H9 (cell line): ENCODE results near the gene BEX5. TPM values are rescaled to one million over a fixed set of nuclear protein-coding genes. Genes with fewer than 3 reads are reported as not detected.

ENCODE experiments used
- DNase-seq: peaks from one replicate; pipeline ENCODE4 v3.0.0-alpha.2; 2017
- H2AFZ ChIP-seq: one replicate; pipeline ENCODE4 v1.6.1; 2013; ENCODE audit warnings: mild to moderate bottlenecking, low read length, control low read depth, moderate library complexity
- H2AK5ac ChIP-seq: 2 replicates; pipeline ENCODE4 v1.6.1; 2013; ENCODE audit warnings: low read length, control low read depth, mixed read lengths; ENCODE audit not compliant: insufficient read length
- H2BK120ac ChIP-seq: one replicate; pipeline ENCODE4 v1.6.1; 2013; ENCODE audit warnings: low read depth, mild to moderate bottlenecking, low read length, control low read depth, inconsistent platforms; ENCODE audit not compliant: poor library complexity, severe bottlenecking
- H2BK12ac ChIP-seq: 2 replicates; pipeline ENCODE4 v1.6.1; 2013; ENCODE audit warnings: low read length, control low read depth, mixed read lengths, low read depth; ENCODE audit not compliant: insufficient read length
- H2BK15ac ChIP-seq: 2 replicates; pipeline ENCODE4 v1.6.1; 2013; ENCODE audit warnings: low read depth, low read length, control low read depth
- H2BK20ac ChIP-seq: one replicate; pipeline ENCODE4 v1.6.1; 2013; ENCODE audit warnings: low read depth, mild to moderate bottlenecking, low read length, control low read depth, inconsistent platforms; ENCODE audit not compliant: poor library complexity, severe bottlenecking
- H2BK5ac ChIP-seq: 2 replicates; pipeline ENCODE4 v1.6.1; 2013; ENCODE audit warnings: low read length, control low read depth, mixed read lengths; ENCODE audit not compliant: insufficient read length
- H3K14ac ChIP-seq: 2 replicates; pipeline ENCODE4 v1.6.1; 2013; ENCODE audit warnings: low read length, control low read depth; ENCODE audit not compliant: insufficient read depth
- H3K18ac ChIP-seq: 2 replicates; pipeline ENCODE4 v1.6.1; 2013; ENCODE audit warnings: low read depth, mild to moderate bottlenecking, mixed read lengths, low read length, control low read depth; ENCODE audit not compliant: insufficient read length
- H3K23ac ChIP-seq: 2 replicates; pipeline ENCODE4 v1.6.1; 2013; ENCODE audit warnings: low read length, control low read depth, mixed read lengths, low read depth; ENCODE audit not compliant: insufficient read length
- H3K23me2 ChIP-seq: 2 replicates; pipeline ENCODE4 v1.6.1; 2013; ENCODE audit warnings: low read depth, mild to moderate bottlenecking, mixed read lengths, low read length, control low read depth; ENCODE audit not compliant: insufficient read length, poor library complexity, severe bottlenecking
- H3K27ac ChIP-seq: 2 replicates; pipeline ENCODE4 v1.5.1; 2013; ENCODE audit warnings: low read length, control low read depth, mixed read lengths, low read depth; ENCODE audit not compliant: insufficient read length
- H3K27me3 ChIP-seq: 2 replicates; pipeline ENCODE4 v1.6.1; 2013; ENCODE audit warnings: low read length, control low read depth, inconsistent platforms; ENCODE audit not compliant: insufficient read depth
- H3K4ac ChIP-seq: 2 replicates; pipeline ENCODE4 v1.6.1; 2013; ENCODE audit warnings: low read depth, mild to moderate bottlenecking, control low read depth, inconsistent platforms, low read length, moderate library complexity
- H3K4me1 ChIP-seq: 2 replicates; pipeline ENCODE4 v1.6.1; 2013; ENCODE audit warnings: low read length, control low read depth, inconsistent platforms; ENCODE audit not compliant: insufficient read depth
- H3K4me2 ChIP-seq: 2 replicates; pipeline ENCODE4 v1.6.1; 2013; ENCODE audit warnings: low read length, control low read depth, mixed read lengths; ENCODE audit not compliant: insufficient read length, insufficient read depth
- H3K56ac ChIP-seq: 2 replicates; pipeline ENCODE4 v1.6.1; 2013; ENCODE audit warnings: low read depth, mild to moderate bottlenecking, mixed read lengths, low read length, control low read depth; ENCODE audit not compliant: insufficient read length
- H3K79me1 ChIP-seq: 2 replicates; pipeline ENCODE4 v1.6.1; 2013; ENCODE audit warnings: low read depth, mild to moderate bottlenecking, moderate library complexity, low read length, control low read depth, inconsistent platforms; ENCODE audit not compliant: insufficient read depth, poor library complexity, severe bottlenecking
- H3K79me2 ChIP-seq: 2 replicates; pipeline ENCODE4 v1.6.1; 2013; ENCODE audit warnings: low read length, control low read depth, inconsistent platforms; ENCODE audit not compliant: insufficient read depth
- H3K9ac ChIP-seq: 2 replicates; pipeline ENCODE4 v1.6.1; 2013; ENCODE audit warnings: low read length, control low read depth, mixed read lengths; ENCODE audit not compliant: insufficient read length; ENCODE audit errors: extremely low read depth
- H3K9me3 ChIP-seq: one replicate; pipeline ENCODE4 v1.6.1; 2013; ENCODE audit warnings: low read depth, low read length, inconsistent platforms; ENCODE audit not compliant: control insufficient read depth
- H3T11ph ChIP-seq: one replicate; pipeline ENCODE4 v1.6.1; 2013; ENCODE audit warnings: mild to moderate bottlenecking, low read length, control low read depth, inconsistent platforms
- H4K20me1 ChIP-seq: one replicate; pipeline ENCODE4 v1.6.1; 2013; ENCODE audit not compliant: control insufficient read depth, insufficient read length, insufficient read depth
- H4K5ac ChIP-seq: 2 replicates; pipeline ENCODE4 v1.6.1; 2013; ENCODE audit warnings: low read depth, mild to moderate bottlenecking, mixed read lengths, low read length, control low read depth; ENCODE audit not compliant: insufficient read length
- H4K8ac ChIP-seq: replicated peaks from 2 replicates; pipeline ENCODE4 v1.6.1; 2013; ENCODE audit warnings: low read length, control low read depth, mixed read lengths, low read depth; ENCODE audit not compliant: insufficient read length
- H4K91ac ChIP-seq: 2 replicates; pipeline ENCODE4 v1.6.1; 2013; ENCODE audit warnings: low read depth, mild to moderate bottlenecking, moderate library complexity, mixed read lengths, low read length, control low read depth; ENCODE audit not compliant: insufficient read length
- H3K27ac Mint-ChIP-seq, 3 experiments: 2 replicates in 2 of 3; 3 replicates in 1 of 3; pipeline ENCODE4 v1.8.0; 2020 to 2021; ENCODE audit warnings: mixed read lengths in 3 of 3, mild to moderate bottlenecking in 1 of 3, moderate library complexity in 1 of 3
- H3K27me3 Mint-ChIP-seq: 2 replicates; pipeline ENCODE4 v1.8.0; 2021; ENCODE audit warnings: low read depth, mild to moderate bottlenecking, moderate library complexity, mixed read lengths
- H3K36me3 Mint-ChIP-seq, 3 experiments: 2 replicates in 2 of 3; 3 replicates in 1 of 3; pipeline ENCODE4 v1.8.0; 2020 to 2021; ENCODE audit warnings: low read depth in 3 of 3, mixed read lengths in 3 of 3; ENCODE audit not compliant: insufficient read depth in 1 of 3
- H3K4me1 Mint-ChIP-seq, 2 experiments: 2 replicates each; pipeline ENCODE4 v1.8.0; 2020; ENCODE audit warnings: mixed read lengths in 2 of 2
- H3K4me3 Mint-ChIP-seq, 2 experiments: 2 replicates in 1 of 2; 3 replicates in 1 of 2; pipeline ENCODE4 v1.8.0; 2020 to 2021; ENCODE audit warnings: mild to moderate bottlenecking in 2 of 2, mixed read lengths in 2 of 2, moderate library complexity in 1 of 2
- H3K9me3 Mint-ChIP-seq, 2 experiments: 2 replicates in 1 of 2; 3 replicates in 1 of 2; pipeline ENCODE4 v1.8.0; 2020; ENCODE audit warnings: mild to moderate bottlenecking in 2 of 2, mixed read lengths in 2 of 2, moderate library complexity in 1 of 2
- WGBS: extraction: QIAGEN DNeasy Blood & Tissue Kit; methylation state at CpG from one replicate; pipeline ENCODE4 v1.1.7; 2013; ENCODE audit warnings: missing lambda C conversion rate, low lambda C conversion rate, mixed read lengths; ENCODE audit not compliant: insufficient read length; ENCODE audit errors: extremely low coverage; 5-methylcytosine and 5-hydroxymethylcytosine counted together
- total RNA-seq: library from RNA; stranded (reverse); gene quantifications from 2 replicates; pipeline ENCODE4 v1.2.1, GENCODE V29; 2021
- TF ChIP-seq, protein P1 (sequence below): fragments of 200-600 bp; sonication (generic); conservative IDR thresholded peaks from 3 replicates; pipeline ENCODE4 v1.8.0; 2021; ENCODE audit warnings: antibody characterized with exemption, mild to moderate bottlenecking

Gene BEX5
- total RNA-seq, 1 experiment from 2014 or later, result 7.7 TPM

DNA sequence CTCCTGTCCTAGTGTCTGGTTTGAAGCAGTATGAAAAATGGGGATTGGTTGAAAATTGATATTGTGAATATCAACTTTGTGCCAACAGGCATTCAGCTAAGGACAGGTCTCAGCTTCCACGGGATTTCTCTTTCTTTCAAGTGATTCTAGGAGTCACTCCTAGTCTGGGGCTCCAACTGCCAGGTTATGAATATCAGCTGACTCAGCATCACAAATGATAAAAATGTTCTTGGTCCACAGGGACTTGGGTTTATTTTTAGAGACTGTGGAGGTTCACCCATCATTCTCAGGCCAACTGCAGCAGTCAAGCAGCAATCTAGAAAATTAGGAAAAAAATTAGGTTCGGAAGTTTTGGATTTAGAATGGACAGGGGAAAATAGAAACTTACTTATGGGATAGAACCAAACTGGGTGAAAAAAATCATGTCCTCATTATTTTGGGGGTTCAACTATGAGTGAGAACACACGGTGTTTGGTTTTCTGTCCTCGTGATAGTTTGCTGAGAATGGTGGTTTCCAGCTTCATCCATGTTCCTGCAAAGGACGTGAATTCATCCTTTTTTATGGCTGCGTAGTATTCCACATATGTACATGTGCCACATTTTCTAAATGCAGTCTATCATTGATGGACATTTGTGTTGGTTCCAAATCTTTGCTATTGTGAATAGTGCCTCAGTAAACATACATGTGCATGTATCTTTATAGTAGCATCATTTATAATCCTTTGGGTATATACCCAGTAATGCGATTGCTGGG, 30.4 kb upstream of the BEX5 start:
- Histone ChIP-seq H3K56ac (no peak overlapping the region), H4K8ac (no peak overlapping the region), H4K20me1 (no peaks in the 10 kb centered on the region), H3K79me1 (no peaks in the 10 kb centered on the region), H2BK120ac (no peak overlapping the region), H2BK20ac (no peak overlapping the region), H3K4me1 (no peaks in the 10 kb centered on the region), H3K18ac (no peak overlapping the region), H2AFZ (no peak overlapping the region), H3K9ac (no peak overlapping the region), H3K4ac (no peak overlapping the region), H3K23me2 (no peaks in the 10 kb centered on the region), H2BK12ac (no peak overlapping the region), H3K27me3 (no peaks in the 10 kb centered on the region), H3T11ph (no peak overlapping the region), H3K27ac (no peak overlapping the region), H2BK15ac (no peak overlapping the region), H3K9me3 (peaks cover 45% of the 10 kb centered on the region), H3K23ac (no peak overlapping the region), H3K4me2 (no peak overlapping the region), H2AK5ac (no peak overlapping the region), H3K14ac (no peak overlapping the region), H2BK5ac (no peak overlapping the region), H4K5ac (no peak overlapping the region), H4K91ac (no peak overlapping the region), H3K79me2 (no peaks in the 10 kb centered on the region)
- WGBS, result no CpG with 5 or more reads among the region's 7 CpGs
- TF ChIP-seq, protein P1, sequence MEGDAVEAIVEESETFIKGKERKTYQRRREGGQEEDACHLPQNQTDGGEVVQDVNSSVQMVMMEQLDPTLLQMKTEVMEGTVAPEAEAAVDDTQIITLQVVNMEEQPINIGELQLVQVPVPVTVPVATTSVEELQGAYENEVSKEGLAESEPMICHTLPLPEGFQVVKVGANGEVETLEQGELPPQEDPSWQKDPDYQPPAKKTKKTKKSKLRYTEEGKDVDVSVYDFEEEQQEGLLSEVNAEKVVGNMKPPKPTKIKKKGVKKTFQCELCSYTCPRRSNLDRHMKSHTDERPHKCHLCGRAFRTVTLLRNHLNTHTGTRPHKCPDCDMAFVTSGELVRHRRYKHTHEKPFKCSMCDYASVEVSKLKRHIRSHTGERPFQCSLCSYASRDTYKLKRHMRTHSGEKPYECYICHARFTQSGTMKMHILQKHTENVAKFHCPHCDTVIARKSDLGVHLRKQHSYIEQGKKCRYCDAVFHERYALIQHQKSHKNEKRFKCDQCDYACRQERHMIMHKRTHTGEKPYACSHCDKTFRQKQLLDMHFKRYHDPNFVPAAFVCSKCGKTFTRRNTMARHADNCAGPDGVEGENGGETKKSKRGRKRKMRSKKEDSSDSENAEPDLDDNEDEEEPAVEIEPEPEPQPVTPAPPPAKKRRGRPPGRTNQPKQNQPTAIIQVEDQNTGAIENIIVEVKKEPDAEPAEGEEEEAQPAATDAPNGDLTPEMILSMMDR, result no peak
- DNase-seq, result no peak
- Mint-ChIP-seq H3K36me3 (peaks cover 0 to 32% (median 5%) of the 10 kb centered on the region in 3 experiments; a peak in 6 of 7 replicates), H3K9me3 (peaks cover 85 to 91% of the 10 kb centered on the region in 2 experiments), H3K27ac (no peak overlapping the region), H3K4me1 (no peaks in the 10 kb centered on the region), H3K27me3 (no peaks in the 10 kb centered on the region), H3K4me3 (no peak overlapping the region)
